GM19240 (cell line): ENCODE measurements around the gene TTC1.

Source experiments
- DNase-seq: peaks from one replicate; pipeline ENCODE4 v3.0.0; 2011; ENCODE audit warnings: low spot score; ENCODE audit not compliant: insufficient read length

TTC1 gene

GRCh38 chr5:160083501-160083900 lies 74.6 kb downstream of the TTC1 start:
- DNase-seq, result no peak

DNA sequence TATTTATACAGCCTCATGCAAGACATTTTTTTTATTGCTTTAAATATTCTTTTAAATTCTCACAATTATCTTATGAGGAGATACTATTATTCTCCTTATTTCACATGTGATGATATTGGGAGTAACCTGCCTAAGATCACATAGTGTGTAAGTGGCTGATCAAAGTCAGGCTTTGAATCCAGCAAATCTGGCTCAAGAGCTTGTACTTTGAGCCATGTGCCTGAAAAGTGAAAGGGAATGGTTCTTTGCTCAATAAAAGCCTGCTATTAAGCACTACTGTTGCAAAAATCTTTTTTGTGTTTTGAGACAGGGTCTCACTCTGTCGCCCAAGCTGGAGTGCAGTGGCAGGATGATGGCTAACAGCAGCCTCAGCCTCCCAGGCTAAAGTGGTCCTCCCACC lies 75.2 kb downstream of the TTC1 start:
- DNase-seq, result no peak

DNA sequence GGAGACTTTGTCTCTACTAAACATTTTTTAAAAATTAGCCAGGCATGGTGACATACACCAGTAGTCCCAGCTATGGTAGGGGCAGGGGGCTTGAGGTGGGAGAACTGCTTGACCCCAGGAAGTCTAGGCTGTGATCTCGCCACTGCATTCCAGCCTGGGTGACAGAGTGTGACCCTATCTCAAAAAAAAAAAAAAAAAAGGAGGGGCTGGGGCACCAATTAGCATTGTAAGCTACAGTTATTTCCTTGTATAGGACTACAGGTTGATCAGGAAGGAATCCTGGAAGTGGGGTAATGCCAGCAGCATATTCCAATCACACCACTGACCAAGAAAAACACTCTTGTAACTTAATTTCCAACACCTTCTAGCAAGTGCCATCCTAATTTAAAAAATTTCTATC lies 78.3 kb downstream of the TTC1 start:
- no peak for DNase-seq

GRCh38 chr5:160088805-160089204 lies 79.9 kb downstream of the TTC1 start:
- no peak for DNase-seq

GRCh38 chr5:160089531-160089930 lies 80.6 kb downstream of the TTC1 start:
- DNase-seq, result no peak

GRCh38 chr5:160090059-160090458 lies 81.1 kb downstream of the TTC1 start:
- no peak for DNase-seq

GRCh38 chr5:160092514-160092913 lies 83.6 kb downstream of the TTC1 start:
- no peak for DNase-seq

- peak; percentile 9 for DNase-seq
Observed at GRCh38 chr5:160092960-160093707, 84.2 kb downstream of the TTC1 start.

GRCh38 chr5:160096178-160096577 lies 87.2 kb downstream of the TTC1 start:
- no peak for DNase-seq

DNA sequence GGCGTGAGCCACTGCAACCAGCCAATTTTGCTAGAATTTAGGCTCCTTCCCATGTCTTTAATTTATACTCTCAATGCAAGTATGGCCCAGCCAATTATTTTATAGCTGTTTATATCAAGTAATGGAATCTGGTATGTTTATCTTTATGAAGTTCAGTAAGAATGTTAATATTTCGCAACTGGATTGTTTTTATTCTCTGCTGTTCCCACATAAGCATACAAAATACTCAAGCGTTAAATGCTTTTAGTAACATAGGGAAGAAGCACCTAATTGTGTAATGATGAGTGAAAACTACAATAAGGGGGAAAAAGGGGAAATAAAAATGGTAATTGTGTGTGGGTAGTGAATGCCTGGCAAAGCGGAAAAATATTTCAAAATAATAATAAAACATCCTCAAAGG lies 89.1 kb downstream of the TTC1 start:
- DNase-seq, result no peak

- no peak for DNase-seq
Observed at GRCh38 chr5:160105686-160106360, 96.9 kb downstream of the TTC1 start.

GRCh38 chr5:160108124-160108523 lies 99.2 kb downstream of the TTC1 start:
- no peak for DNase-seq
